NCI-H526 treated with DMSO at 0.1 percent for 48 hours (cell line): Measurements from ENCODE around the gene MGRN1.

Source experiments
- DNase-seq: peaks from one replicate; lab custom pipeline; 2025; lab: John Stamatoyannopoulos, UW

The MGRN1 gene

GRCh38 chr16:4675864-4676786 is 51.5 kb downstream of the MGRN1 start:
- DNase-seq = no peak

- DNase-seq = no peak
Measured at GRCh38 chr16:4676831-4677230, 52.2 kb downstream of the MGRN1 start.

DNA sequence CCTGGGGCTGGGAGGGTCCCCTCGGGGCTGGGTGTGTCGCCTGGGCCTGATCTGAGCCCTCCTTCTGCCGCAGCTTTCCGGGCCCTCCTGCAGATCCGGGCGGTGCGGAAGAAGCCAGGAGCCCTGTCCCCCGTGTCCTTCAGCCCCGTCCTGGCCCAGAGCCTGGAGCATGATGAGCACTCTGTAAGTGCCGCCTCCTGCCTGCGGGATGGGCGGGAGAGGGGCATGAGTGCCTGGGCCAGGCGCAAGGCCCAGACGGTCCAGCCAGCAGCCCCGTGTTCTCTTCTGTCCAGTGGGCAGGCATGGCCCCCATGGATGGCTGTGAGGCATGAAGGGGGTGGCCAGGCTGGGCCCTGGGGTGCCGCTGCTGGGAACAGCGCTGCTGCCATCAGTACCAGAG is 52.8 kb downstream of the MGRN1 start:
- no peak for DNase-seq

- DNase-seq = no peak
Measured at GRCh38 chr16:4677994-4678393, 53.4 kb downstream of the MGRN1 start.

DNA sequence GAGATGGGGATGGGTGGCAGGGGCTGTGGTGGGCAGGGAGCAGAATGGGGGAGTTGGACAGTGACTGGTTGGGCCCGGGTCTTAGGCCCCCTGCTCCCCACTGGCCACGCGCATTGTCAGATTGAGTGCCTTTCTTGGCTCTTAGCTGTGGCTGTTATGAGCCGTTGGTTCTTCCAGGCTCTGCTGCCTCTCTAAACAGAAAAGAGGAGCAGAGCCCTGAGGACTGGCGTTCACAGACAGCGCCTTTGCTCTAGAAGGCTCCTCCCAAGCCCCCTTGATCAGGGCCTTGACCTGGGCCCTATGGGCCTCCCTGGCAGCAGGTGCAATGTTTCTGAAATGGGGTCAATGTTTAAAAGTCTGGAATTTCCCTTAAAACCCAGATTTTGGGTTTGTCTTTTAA is 54.0 kb downstream of the MGRN1 start:
- DNase-seq = no peak

GRCh38 chr16:4679156-4679849 is 54.7 kb downstream of the MGRN1 start:
- no peak for DNase-seq

DNA sequence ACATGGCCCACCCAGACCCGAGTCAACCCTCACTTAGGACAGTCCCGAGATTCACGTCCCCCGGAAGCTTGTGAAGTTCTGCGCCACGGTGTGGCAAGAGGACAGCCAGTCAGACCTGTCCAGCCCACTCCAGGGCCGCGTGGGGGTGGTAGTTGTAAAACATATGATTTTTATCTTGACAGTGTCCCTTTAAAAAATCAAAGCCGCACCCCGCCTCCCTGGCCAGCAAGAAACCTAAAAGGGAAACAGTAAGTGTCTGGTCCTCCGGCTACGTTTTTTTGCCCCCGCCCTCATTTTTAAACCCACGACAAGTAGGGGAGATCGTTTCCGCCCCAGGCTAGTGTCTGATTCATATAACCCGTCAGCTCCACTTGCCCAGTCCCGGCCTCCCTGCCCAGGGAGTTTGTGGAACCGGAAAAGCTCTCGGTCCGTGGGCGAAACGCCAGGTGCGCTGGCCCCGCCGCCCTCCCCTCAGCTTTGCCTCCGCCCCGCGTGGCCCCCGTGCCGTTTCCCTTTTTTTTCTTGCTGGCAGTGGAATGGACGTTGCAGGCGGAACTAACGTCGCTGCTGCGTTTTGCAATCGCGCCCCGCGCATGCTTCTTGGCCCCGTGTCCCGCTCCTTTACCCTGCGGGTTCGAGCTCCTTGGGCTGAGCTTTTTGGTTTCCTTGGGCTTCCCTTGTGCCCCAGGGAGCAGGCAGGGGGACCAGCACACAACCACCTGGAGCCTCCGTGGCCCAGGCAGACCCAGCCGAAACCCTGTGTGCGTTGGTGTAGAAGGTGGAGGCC is 55.4 kb downstream of the MGRN1 start:
- no peak for DNase-seq

GRCh38 chr16:4680673-4681470 is 56.2 kb downstream of the MGRN1 start:
- DNase-seq = no peak

GRCh38 chr16:4681471-4682083 is 57.0 kb downstream of the MGRN1 start:
- no peak for DNase-seq

GRCh38 chr16:4682084-4682591 is 57.5 kb downstream of the MGRN1 start:
- DNase-seq = no peak

- DNase-seq = no peak
Measured at GRCh38 chr16:4682616-4683254, 58.1 kb downstream of the MGRN1 start.

- no peak for DNase-seq
Measured at GRCh38 chr16:4683255-4684057, 58.8 kb downstream of the MGRN1 start.

- no peak for DNase-seq
Measured at GRCh38 chr16:4684058-4684715, 59.6 kb downstream of the MGRN1 start.

- DNase-seq = no peak
Measured at GRCh38 chr16:4684763-4685162, 60.1 kb downstream of the MGRN1 start.

DNA sequence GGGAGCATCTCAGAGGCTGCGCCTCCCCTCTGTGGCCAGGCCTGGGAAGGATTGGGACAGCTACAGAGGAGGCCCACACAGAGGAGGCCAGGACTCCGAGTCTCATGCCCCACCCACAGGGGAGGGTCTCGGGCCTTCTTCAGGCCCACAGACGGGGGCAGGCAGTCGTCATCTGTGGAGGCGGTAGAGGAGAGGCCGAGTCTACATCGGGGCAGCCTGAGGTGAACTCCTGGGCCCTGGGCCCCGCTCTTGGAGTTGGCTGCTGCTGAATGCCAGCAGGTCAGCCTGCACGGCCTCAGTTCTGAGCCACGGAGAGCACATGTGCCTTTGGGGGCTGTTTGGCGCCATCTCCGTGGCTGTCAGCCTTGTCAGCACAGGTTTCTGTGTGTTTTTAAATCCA is 60.7 kb downstream of the MGRN1 start:
- DNase-seq = no peak

- no peak for DNase-seq
Measured at GRCh38 chr16:4685776-4686496, 61.3 kb downstream of the MGRN1 start.

DNA sequence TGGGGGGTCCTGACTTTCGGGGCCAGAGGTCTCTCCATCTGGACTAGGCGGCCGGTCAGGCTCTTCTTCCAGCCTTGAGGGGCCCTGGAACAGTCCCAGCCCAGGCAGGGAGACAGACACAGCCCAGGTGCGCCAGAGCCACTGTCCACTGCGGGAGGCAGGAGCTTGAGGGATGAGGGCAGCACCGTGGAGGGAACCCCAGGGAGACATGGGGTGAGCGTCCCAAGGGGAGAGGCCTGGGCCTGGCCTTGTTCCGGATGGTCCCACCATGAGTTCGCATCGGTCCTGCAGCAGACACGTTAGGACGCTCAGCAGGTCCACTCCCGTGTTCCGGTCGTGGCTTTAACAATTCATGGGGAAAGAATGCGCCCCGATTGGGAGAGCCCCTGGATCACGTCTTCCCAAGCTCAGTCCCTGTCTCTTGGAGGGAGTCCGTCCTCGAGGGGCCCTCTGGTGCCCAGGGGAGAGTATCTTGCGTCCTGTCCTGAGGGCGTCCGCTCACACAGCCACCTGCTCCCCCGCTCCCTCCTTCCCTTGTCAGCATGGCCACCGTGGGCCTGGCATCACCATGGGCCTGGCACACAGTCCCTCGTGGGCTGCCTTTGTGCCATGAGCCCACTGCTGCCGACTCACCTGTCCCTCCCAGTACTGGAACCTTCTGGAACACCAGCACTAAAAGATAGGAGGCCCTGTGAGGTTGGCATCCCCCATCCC is 62.0 kb downstream of the MGRN1 start:
- no peak for DNase-seq

- DNase-seq = no peak
Measured at GRCh38 chr16:4687416-4687815, 62.8 kb downstream of the MGRN1 start.
